K562 (cell line): ENCODE results near the gene PLEKHA5. TPM values are rescaled to one million over a fixed set of nuclear protein-coding genes. Genes with fewer than 3 reads are reported as not detected.

ENCODE experiments used
- ATAC-seq: fragments of 200-7000 bp; cut with Tn5 transposase; 3 replicates; pipeline ENCODE4 v1.9.1; 2020; ENCODE audit warnings: moderate library complexity
- BruUV-seq: library from RNA; stranded (reverse); fragments of 400-500 nt; replicated peaks from 2 replicates; lab custom pipeline; 2021; lab: Mats Ljungman, UMichigan
- CTCF ChIA-PET: fragments of 300-600 bp; formaldehyde crosslinking; extraction: SDS; loops from one replicate; lab custom pipeline; 2021; ENCODE audit warnings: low intra/inter-chr PET ratio; lab: Yijun Ruan, JAX
- POLR2A ChIA-PET: fragments of 300-600, 350-650 bp; sonication (Branson Sonifier 250); formaldehyde crosslinking; extraction: SDS; loops from one replicate; lab custom pipeline; 2021; ENCODE audit warnings: antibody characterized with exemption, inconsistent platforms; lab: Yijun Ruan, JAX
- DNase-seq, 4 experiments: peaks; one replicate each; pipeline versions ENCODE4 v3.0.0 to v3.0.0-alpha.2; 2011 to 2018; ENCODE audit warnings: low spot score in 3 of 4, mixed read lengths in 3 of 4; ENCODE audit errors: extremely low read depth in 1 of 4
- FAIRE-seq: peaks from 2 replicates; lab custom pipeline; 2011; peaks lifted over from hg19 to GRCh38; lab: Jason Lieb, UNC
- H2AFZ ChIP-seq: 2 replicates; pipeline ENCODE4 v1.6.0; 2011; ENCODE audit warnings: low read depth, low read length, control low read depth, inconsistent platforms
- H3K27ac ChIP-seq: fragments of 200-600 bp; 3 replicates; pipeline ENCODE4 v1.8.0; 2011; ENCODE audit warnings: low read depth, mild to moderate bottlenecking, control low read depth, inconsistent platforms, low read length, moderate library complexity, mixed read lengths; ENCODE audit errors: extremely low read depth
- H3K27me3 ChIP-seq, 2 experiments: fragments of 300-600 bp in 1 of 2; 2 replicates in 1 of 2; 3 replicates in 1 of 2; pipeline versions ENCODE4 v1.6.0 to v1.8.0; 2011; ENCODE audit warnings: inconsistent platforms in 2 of 2, low read length in 2 of 2, mild to moderate bottlenecking in 1 of 2, mixed read lengths in 1 of 2, moderate library complexity in 1 of 2; ENCODE audit not compliant: control insufficient read depth in 2 of 2, insufficient read depth in 2 of 2
- H3K36me3 ChIP-seq: fragments of 300-600 bp; 3 replicates; pipeline ENCODE4 v1.8.0; 2011; ENCODE audit warnings: mild to moderate bottlenecking, low read length, inconsistent platforms; ENCODE audit not compliant: control insufficient read depth, insufficient read depth
- H3K4me1 ChIP-seq, 2 experiments: fragments of 200-600 bp in 1 of 2; replicated peaks in 1 of 2; 2 replicates in 1 of 2; 3 replicates in 1 of 2; pipeline versions ENCODE4 v1.5.1 to v1.8.0; 2011; ENCODE audit warnings: inconsistent platforms in 2 of 2, low read length in 2 of 2, mild to moderate bottlenecking in 1 of 2, mixed read lengths in 1 of 2, moderate library complexity in 1 of 2; ENCODE audit not compliant: control insufficient read depth in 2 of 2, insufficient read depth in 2 of 2
- H3K4me2 ChIP-seq: 2 replicates; pipeline ENCODE4 v1.6.1; 2011; ENCODE audit warnings: low read length, control low read depth, inconsistent platforms, mixed read lengths; ENCODE audit not compliant: insufficient read depth
- H3K4me3 ChIP-seq: fragments of 200-600 bp; sonication (generic), shearing (Covaris generic); 2 replicates; pipeline ENCODE4 v1.5.1; 2016; ENCODE audit warnings: control low read depth, inconsistent platforms
- H3K79me2 ChIP-seq: fragments of 200-600 bp; 3 replicates; pipeline ENCODE4 v1.8.0; 2011; ENCODE audit warnings: low read length, inconsistent platforms; ENCODE audit not compliant: control insufficient read depth, insufficient read depth
- H3K9ac ChIP-seq, 2 experiments: 2 replicates each; pipeline versions ENCODE4 v1.6.0 to v1.6.1; 2011; ENCODE audit warnings: low read depth in 2 of 2, low read length in 2 of 2, control low read depth in 1 of 2, inconsistent platforms in 1 of 2, mild to moderate bottlenecking in 1 of 2, mixed read lengths in 1 of 2; ENCODE audit not compliant: insufficient read depth in 1 of 2
- H3K9me1 ChIP-seq: one replicate; pipeline ENCODE4 v1.6.0; 2011; ENCODE audit warnings: inconsistent platforms, mild to moderate bottlenecking, low read length, moderate library complexity; ENCODE audit not compliant: control insufficient read depth, insufficient read depth
- H3K9me3 ChIP-seq: replicated peaks from 2 replicates; pipeline ENCODE4 v1.5.1; 2011; ENCODE audit warnings: low read depth, low read length, inconsistent platforms; ENCODE audit not compliant: control insufficient read depth, insufficient read depth
- H4K20me1 ChIP-seq: replicated peaks from 2 replicates; pipeline ENCODE4 v1.6.1; 2011; ENCODE audit warnings: low read length, inconsistent platforms, mixed read lengths; ENCODE audit not compliant: control insufficient read depth, insufficient read depth
- DPF2 ChIP-seq: fragments of 450-650 bp; IDR thresholded peaks from 2 replicates; pipeline ENCODE4 v1.6.1; 2016
- E2F4 ChIP-seq: sonication (generic); formaldehyde crosslinking; IDR thresholded peaks from 2 replicates; pipeline ENCODE4 v1.8.0; 2022; ENCODE audit warnings: mild to moderate bottlenecking, low read depth, missing genetic modification reagents
- GABPA ChIP-seq: fragments of 200-800 bp; sonication (Bioruptor generic); conservative IDR thresholded peaks from 2 replicates; pipeline ENCODE4 v1.6.1; 2016; ENCODE audit warnings: low read depth, missing genetic modification characterization, missing compliant biosample characterization
- KDM5B ChIP-seq: fragments of 200-600 bp; sonication (generic); IDR thresholded peaks from 2 replicates; pipeline ENCODE4 v1.6.1; 2012; ENCODE audit warnings: low read depth, mild to moderate bottlenecking, moderate library complexity, low read length, control low read depth, inconsistent platforms; ENCODE audit not compliant: insufficient replicate concordance
- NFE2 ChIP-seq: IDR thresholded peaks from 2 replicates; pipeline ENCODE4 v1.6.1; 2014; ENCODE audit warnings: antibody characterized with exemption, low read depth
- POLR2G ChIP-seq: fragments of 200-400 bp; formaldehyde crosslinking; IDR thresholded peaks from 2 replicates; pipeline ENCODE4 v1.6.1; 2017; ENCODE audit warnings: low read depth, mild to moderate bottlenecking, antibody characterized with exemption, low read length, moderate library complexity
- PPARD ChIP-seq: fragments of 250-450 bp; sonication (Bioruptor Pico); IDR thresholded peaks from 2 replicates; pipeline ENCODE4 v1.8.0; 2022; ENCODE audit warnings: inconsistent platforms, mild to moderate bottlenecking, moderate library complexity
- SMARCA5 ChIP-seq: fragments of 450-650 bp; IDR thresholded peaks from 2 replicates; pipeline ENCODE4 v1.6.1; 2016
- SRSF3 ChIP-seq: fragments of 200-400 bp; formaldehyde crosslinking; IDR thresholded peaks from 2 replicates; pipeline ENCODE4 v1.6.1; 2016; ENCODE audit warnings: mild to moderate bottlenecking, low read length, moderate library complexity; ENCODE audit not compliant: insufficient read depth
- SRSF9 ChIP-seq: fragments of 200-400 bp; formaldehyde crosslinking; IDR thresholded peaks from 2 replicates; pipeline ENCODE4 v1.6.1; 2017; ENCODE audit warnings: low read depth, low read length, borderline replicate concordance
- ZNF143 ChIP-seq: sonication (generic); formaldehyde crosslinking; IDR thresholded peaks from 2 replicates; pipeline ENCODE4 v1.9.0; 2022; ENCODE audit warnings: mild to moderate bottlenecking, missing genetic modification reagents
- ZNF316 ChIP-seq: fragments of 450-650 bp; IDR thresholded peaks from 2 replicates; pipeline ENCODE4 v1.6.1; 2016
- ZNF584 ChIP-seq: fragments of 200-800 bp; sonication (Bioruptor generic); IDR thresholded peaks from 2 replicates; pipeline ENCODE4 v1.6.1; 2016; ENCODE audit warnings: low read depth, mild to moderate bottlenecking, missing genetic modification characterization, missing compliant biosample characterization
- ZNF707 ChIP-seq: fragments of 250-450 bp; sonication (Bioruptor Pico); conservative IDR thresholded peaks from 2 replicates; pipeline ENCODE4 v1.8.0; 2022; ENCODE audit warnings: inconsistent platforms, mild to moderate bottlenecking, moderate library complexity
- ZNF717 ChIP-seq: fragments of 250-450 bp; sonication (Bioruptor Pico); IDR thresholded peaks from 2 replicates; pipeline ENCODE4 v1.5.0; 2021
- WGBS: fragments of 100-300 bp; shearing (Covaris generic); methylation state at CpG from one replicate; pipeline ENCODE4 v1.1.6; 2016; ENCODE audit warnings: low coverage, mixed read lengths; ENCODE audit not compliant: insufficient coverage; ENCODE audit errors: missing lambda C conversion rate; 5-methylcytosine and 5-hydroxymethylcytosine counted together
- in situ Hi-C: fragments of 300-500 bp; cut with MboI; formaldehyde crosslinking; loops from 4 replicates; pipeline ENCODE4 v1.15.0; 2018; ENCODE audit warnings: inconsistent platforms, mixed read lengths
- intact Hi-C: fragments of 100-400 bp; cut with micrococcal nuclease; formaldehyde crosslinking; loops from 2 replicates; pipeline ENCODE4 v1.14.2; 2022
- polyA plus RNA-seq, 8 experiments: library from polyadenylated mRNA; depleted of rRNA in 4 of 8; stranded (reverse) in 5 of 8; unstranded in 3 of 8; fragments of >200 nt; fragmentation: Nextera tagmentation in 2 of 8; fragmentation: Illumina TruSeq in 1 of 8; extraction: Ambion mirVana in 2 of 8; extraction: Trizol in 1 of 8; gene quantifications; 2 replicates each; pipeline versions ENCODE4 v1.2.1 to v1.2.3, GENCODE V29; 2011 to 2014; ENCODE audit warnings: inconsistent platforms in 1 of 8, missing spikeins in 1 of 8
- total RNA-seq, 7 experiments: library from RNA; depleted of rRNA in 6 of 7; stranded (reverse); fragments of >200 nt in 6 of 7; fragmentation: Illumina TruSeq in 2 of 7; extraction: Trizol in 2 of 7; gene quantifications; 2 replicates each; pipeline versions ENCODE4 v1.2.1 to v1.2.3, GENCODE V29; 2011 to 2021; ENCODE audit warnings: low replicate concordance in 1 of 7
- TF ChIP-seq, protein P1 (sequence below), 2 experiments: fragments of 450-650 bp in 1 of 2; sonication (generic) in 1 of 2; formaldehyde crosslinking; conservative IDR thresholded peaks; 2 replicates each; pipeline versions ENCODE4 v1.4.0 to v1.8.1; 2020 to 2022; ENCODE audit warnings: mild to moderate bottlenecking in 1 of 2, missing genetic modification reagents in 1 of 2
- TF ChIP-seq, protein P2 (sequence below): IDR thresholded peaks from 2 replicates; pipeline ENCODE4 v1.6.1; 2014; ENCODE audit warnings: antibody characterized with exemption

PLEKHA5 gene
- total and polyA plus RNA-seq, 9 of the 15 experiments (the other 6 are each of a cell fraction or from before 2014, with no cell fraction given): 7.2 to 26.2 (median 17.4) TPM

GRCh38 chr12:19201661-19202060, 72.1 kb downstream of the PLEKHA5 start:
- H3K4me3 ChIP-seq: no peak overlapping the region
- intact Hi-C loops: no loop called here

GRCh38 chr12:19203013-19203412, 73.5 kb downstream of the PLEKHA5 start:
- FAIRE-seq: no peak
- no TSS peak for BruUV-seq
- POLR2A ChIA-PET: no interaction called here
- TF ChIP-seq SMARCA5: no peak
- no peak for TF ChIP-seq SRSF9
- TF ChIP-seq PPARD (CRISPR knock-in tag): no peak
- TF ChIP-seq ZNF717 (CRISPR knock-in tag): no peak
- no peak for TF ChIP-seq E2F4 (CRISPR knock-in tag)
- TF ChIP-seq, protein P1, sequence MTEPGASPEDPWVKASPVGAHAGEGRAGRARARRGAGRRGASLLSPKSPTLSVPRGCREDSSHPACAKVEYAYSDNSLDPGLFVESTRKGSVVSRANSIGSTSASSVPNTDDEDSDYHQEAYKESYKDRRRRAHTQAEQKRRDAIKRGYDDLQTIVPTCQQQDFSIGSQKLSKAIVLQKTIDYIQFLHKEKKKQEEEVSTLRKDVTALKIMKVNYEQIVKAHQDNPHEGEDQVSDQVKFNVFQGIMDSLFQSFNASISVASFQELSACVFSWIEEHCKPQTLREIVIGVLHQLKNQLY (CRISPR knock-in tag; conservative IDR thresholded peaks at IDR 0.05): no peak
- TF ChIP-seq ZNF707: no peak
- TF ChIP-seq ZNF316: no peak
- TF ChIP-seq KDM5B: no peak
- no peak for TF ChIP-seq SRSF3
- no peak for TF ChIP-seq GABPA (tag)
- TF ChIP-seq POLR2G: no peak
- TF ChIP-seq, protein P2, sequence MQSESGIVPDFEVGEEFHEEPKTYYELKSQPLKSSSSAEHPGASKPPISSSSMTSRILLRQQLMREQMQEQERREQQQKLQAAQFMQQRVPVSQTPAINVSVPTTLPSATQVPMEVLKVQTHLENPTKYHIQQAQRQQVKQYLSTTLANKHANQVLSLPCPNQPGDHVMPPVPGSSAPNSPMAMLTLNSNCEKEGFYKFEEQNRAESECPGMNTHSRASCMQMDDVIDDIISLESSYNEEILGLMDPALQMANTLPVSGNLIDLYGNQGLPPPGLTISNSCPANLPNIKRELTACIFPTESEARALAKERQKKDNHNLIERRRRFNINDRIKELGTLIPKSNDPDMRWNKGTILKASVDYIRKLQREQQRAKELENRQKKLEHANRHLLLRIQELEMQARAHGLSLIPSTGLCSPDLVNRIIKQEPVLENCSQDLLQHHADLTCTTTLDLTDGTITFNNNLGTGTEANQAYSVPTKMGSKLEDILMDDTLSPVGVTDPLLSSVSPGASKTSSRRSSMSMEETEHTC: no peak

More at GRCh38 chr12:19201661-19202060, 72.1 kb downstream of the PLEKHA5 start:
- ATAC-seq (no peak), DNase-seq (no peak), FAIRE-seq (no peak)
- Histone ChIP-seq H3K36me3 (no peaks in the 10 kb centered on the region; the same call in 2 of the 3 replicates), H3K4me2 (no peak overlapping the region), H3K9me1 (no peaks in the 10 kb centered on the region), H3K9me3 (no peaks in the 10 kb centered on the region), H3K79me2 (no peaks in the 10 kb centered on the region; the same call in 2 of the 3 replicates), H3K27ac (no peak overlapping the region), H4K20me1 (no peaks in the 10 kb centered on the region), H3K27me3 (no peaks in the 10 kb centered on the region), H2AFZ (no peak overlapping the region), H3K4me1 (no peaks in the 10 kb centered on the region), H3K9ac (no peak overlapping the region)
- POLR2A ChIA-PET: no interaction called here
- BruUV-seq: no TSS peak
- CTCF ChIA-PET: no interaction called here
- in situ Hi-C loops: no loop called here
- WGBS: 81% methylated on average over 3 of the region's 3 CpGs
- TF ChIP-seq DPF2 (no peak), NFE2 (no peak), ZNF143 (CRISPR knock-in tag) (no peak), ZNF584 (no peak)

More at GRCh38 chr12:19203013-19203412, 73.5 kb downstream of the PLEKHA5 start:
- Histone ChIP-seq H3K9ac (no peak overlapping the region), H3K4me3 (no peak overlapping the region), H3K79me2 (no peaks in the 10 kb centered on the region; the same call in 2 of the 3 replicates), H3K27ac (no peak overlapping the region), H3K36me3 (no peaks in the 10 kb centered on the region; the same call in 2 of the 3 replicates), H3K27me3 (no peaks in the 10 kb centered on the region), H3K9me1 (no peaks in the 10 kb centered on the region), H3K4me2 (no peak overlapping the region), H3K9me3 (no peaks in the 10 kb centered on the region), H2AFZ (no peak overlapping the region), H3K4me1 (no peaks in the 10 kb centered on the region), H4K20me1 (no peaks in the 10 kb centered on the region)
- DNase-seq (no peak), ATAC-seq (no peak)
- in situ Hi-C loops (no loop called here), intact Hi-C loops (no loop called here)
- CTCF ChIA-PET: no interaction called here
- no CpG with 5 or more reads among the region's 1 CpG for WGBS
